Peyer's patch (tissue), 4 donors: ENCODE results near the gene NDUFA11. TPM values are rescaled to one million over a fixed set of nuclear protein-coding genes. Genes with fewer than 3 reads are reported as not detected.

Source experiments
- DNase-seq, 3 donors: peaks; one replicate each; pipeline ENCODE4 v3.0.0-alpha.2; 2017 to 2019
- H3K27ac ChIP-seq, 4 donors: fragments of 200-600 bp; sonication (generic); one replicate each; pipeline ENCODE4 v1.5.1; 2016 to 2019
- H3K27me3 ChIP-seq, 2 donors: fragments of 200-600 bp; sonication (generic); one replicate each; pipeline ENCODE4 v1.5.1; 2019
- H3K36me3 ChIP-seq, 3 donors: fragments of 200-600 bp; sonication (generic); one replicate each; pipeline ENCODE4 v1.5.1; 2016 to 2019
- H3K4me1 ChIP-seq, 4 donors: fragments of 200-600 bp; sonication (generic); one replicate each; pipeline ENCODE4 v1.5.1; 2016 to 2019
- H3K4me3 ChIP-seq, 4 donors: fragments of 200-600 bp; sonication (generic); 1 replicate in 3 of 4; 2 replicates in 1 of 4; pipeline ENCODE4 v1.5.1; 2016 to 2019; ENCODE audit warnings: mild to moderate bottlenecking in 1 of 4
- H3K9me3 ChIP-seq, 4 donors: fragments of 200-600 bp; sonication (generic); one replicate each; pipeline ENCODE4 v1.5.1; 2016 to 2019; ENCODE audit warnings: mild to moderate bottlenecking in 1 of 4
- CTCF ChIP-seq, 6 experiments: fragments of 450-650 bp in 4 of 6; fragments of 200-600 bp in 2 of 6; sonication (generic) in 1 of 6; IDR thresholded peaks; one replicate each; pipeline ENCODE4 v1.5.1; 2017 to 2019; ENCODE audit warnings: antibody characterized with exemption in 6 of 6, mild to moderate bottlenecking in 3 of 6, moderate library complexity in 1 of 6
- POLR2A ChIP-seq, 2 donors: fragments of 450-650 bp; IDR thresholded peaks; one replicate each; pipeline ENCODE4 v1.5.1; 2017; ENCODE audit warnings: antibody characterized with exemption in 2 of 2, mild to moderate bottlenecking in 2 of 2, moderate library complexity in 2 of 2
- total RNA-seq, 4 donors: library from RNA; depleted of rRNA; stranded (reverse); fragments of >200 nt; gene quantifications; one replicate each; pipeline ENCODE4 v1.1.0, GENCODE V29; 2016

NDUFA11 gene
- total RNA-seq, 4 donors from 2014 or later = 101 to 194 (median 169) TPM

GRCh38 chr19:5941673-5942072 lies 38.1 kb upstream of the NDUFA11 start:
- TF ChIP-seq POLR2A (IDR thresholded peaks at IDR 0.05) (no peak), CTCF (IDR thresholded peaks at IDR 0.05) (no peak)
- H3K27ac ChIP-seq = no peak overlapping the region
- peaks cover 0 to 25% (median 0%) of the 10 kb centered on the region in 4 donors for H3K4me1 ChIP-seq
- H3K27me3 ChIP-seq = no peaks in the 10 kb centered on the region
- H3K4me3 ChIP-seq = no peak overlapping the region
- DNase-seq = no peak
- H3K9me3 ChIP-seq = no peaks in the 10 kb centered on the region
- peaks cover 0 to 42% (median 0%) of the 10 kb centered on the region in 3 donors for H3K36me3 ChIP-seq

DNA sequence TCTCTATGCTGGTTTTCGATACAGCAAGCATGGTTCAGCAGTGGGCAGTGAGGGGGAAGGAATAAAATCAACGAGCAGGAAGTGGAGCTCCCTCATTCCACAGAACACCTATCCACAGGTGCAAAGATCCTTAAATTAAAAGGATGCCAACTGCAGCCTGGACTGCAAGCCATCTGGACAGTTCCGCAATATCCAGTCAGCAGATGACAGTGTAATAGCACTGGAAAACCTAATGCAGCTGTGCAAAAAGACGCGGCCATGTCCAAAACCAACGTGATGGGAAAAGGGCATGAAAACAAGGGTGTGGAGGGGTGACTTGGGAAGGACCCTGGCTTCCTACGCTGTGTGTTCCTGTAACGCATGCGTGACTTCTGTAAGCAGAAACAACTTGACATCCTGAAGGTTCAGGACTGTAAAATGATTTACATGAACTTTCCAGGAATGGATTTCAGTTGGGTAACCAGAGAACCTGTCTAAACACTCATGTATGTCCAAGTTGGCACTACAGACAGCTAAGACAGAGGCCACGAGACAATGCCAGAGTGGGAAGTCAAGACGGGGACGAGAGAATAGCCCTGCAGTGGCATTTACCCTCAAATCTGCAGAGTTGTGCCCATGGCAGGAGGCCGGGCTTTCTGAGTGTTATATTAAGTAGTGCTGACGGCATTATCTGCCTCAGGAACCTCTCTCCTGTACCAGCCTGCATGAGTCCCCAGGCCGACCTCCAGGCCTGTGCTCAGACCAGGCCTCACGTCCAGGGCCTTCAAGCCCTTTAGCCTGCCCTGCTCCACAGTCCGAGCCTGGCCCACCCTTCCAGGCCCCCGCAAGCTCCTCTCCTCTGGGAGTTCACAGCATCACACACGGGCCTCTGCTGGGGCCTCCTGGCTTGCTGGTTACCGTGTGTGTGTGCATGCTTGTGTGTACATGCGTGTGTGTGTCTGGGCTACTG lies 36.9 kb upstream of the NDUFA11 start:
- TF ChIP-seq CTCF (IDR thresholded peaks at IDR 0.05) = no peak
- TF ChIP-seq POLR2A (IDR thresholded peaks at IDR 0.05) = no peak
- Histone ChIP-seq H3K4me1 (peaks cover 0 to 21% (median 0%) of the 10 kb centered on the region in 4 donors), H3K36me3 (peaks cover 0 to 53% (median 0%) of the 10 kb centered on the region in 3 donors), H3K27ac (no peak overlapping the region), H3K27me3 (no peaks in the 10 kb centered on the region), H3K4me3 (no peak overlapping the region), H3K9me3 (no peaks in the 10 kb centered on the region)
- no peak for DNase-seq

DNA sequence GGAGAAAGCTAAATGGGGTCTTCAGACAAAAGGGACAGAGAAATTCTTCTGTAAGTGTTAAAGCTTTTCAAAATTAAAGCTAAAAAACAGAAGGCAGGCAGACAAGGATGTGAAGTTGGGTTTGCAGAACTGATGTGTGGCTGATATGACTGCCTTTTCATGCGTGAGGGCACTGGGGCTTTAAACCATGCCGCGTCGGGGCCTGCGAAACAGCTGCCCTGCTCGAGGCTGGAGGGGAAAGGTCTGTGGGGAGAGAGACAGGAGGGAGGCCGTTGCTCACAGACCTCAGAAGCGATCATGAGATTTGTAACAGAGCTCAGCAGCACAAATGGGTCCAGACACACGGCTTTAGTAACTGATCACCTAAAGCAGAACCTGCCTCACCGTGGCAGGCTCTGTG lies 34.0 kb upstream of the NDUFA11 start:
- Histone ChIP-seq H3K27ac (no peak overlapping the region), H3K4me3 (no peak overlapping the region), H3K9me3 (no peaks in the 10 kb centered on the region), H3K27me3 (no peaks in the 10 kb centered on the region), H3K36me3 (peaks cover 0 to 61% (median 0%) of the 10 kb centered on the region in 3 donors), H3K4me1 (peaks cover 0 to 13% (median 0%) of the 10 kb centered on the region in 4 donors)
- no peak for DNase-seq
- TF ChIP-seq POLR2A (IDR thresholded peaks at IDR 0.05) (no peak), CTCF (IDR thresholded peaks at IDR 0.05) (no peak)

- Histone ChIP-seq H3K36me3 (peaks cover 0 to 70% (median 0%) of the 10 kb centered on the region in 3 donors), H3K27me3 (no peaks in the 10 kb centered on the region), H3K27ac (no peak overlapping the region), H3K9me3 (no peaks in the 10 kb centered on the region), H3K4me3 (no peak overlapping the region), H3K4me1 (peaks cover 0 to 8% (median 0%) of the 10 kb centered on the region in 4 donors)
- DNase-seq = no peak
- no peak for TF ChIP-seq POLR2A (IDR thresholded peaks at IDR 0.05)
- TF ChIP-seq CTCF (IDR thresholded peaks at IDR 0.05) = no peak
These were observed 32.7 kb upstream of the NDUFA11 start for GRCh38 chr19:5936292-5936592.

- Histone ChIP-seq H3K27ac (peak overlapping the region in 3 of 4 donors; percentile 27 to 62 (median 34)), H3K4me3 (no peak overlapping the region), H3K36me3 (peaks cover 0 to 70% (median 0%) of the 10 kb centered on the region in 3 donors), H3K9me3 (no peaks in the 10 kb centered on the region), H3K4me1 (peaks cover 0 to 8% (median 0%) of the 10 kb centered on the region in 4 donors), H3K27me3 (no peaks in the 10 kb centered on the region)
- TF ChIP-seq CTCF (IDR thresholded peaks at IDR 0.05) (no peak), POLR2A (IDR thresholded peaks at IDR 0.05) (no peak)
- no peak for DNase-seq
These were observed 32.1 kb upstream of the NDUFA11 start for GRCh38 chr19:5935473-5936291.
